HFF-Myc (cell line): ENCODE results near the gene SLC18A2.

Source experiments
- DNase-seq: peaks from one replicate; pipeline ENCODE4 v3.0.0-alpha.2; 2011; ENCODE audit warnings: low read depth; ENCODE audit errors: extremely low read depth
- H3K4me3 ChIP-seq: replicated peaks from 2 replicates; pipeline ENCODE4 v1.5.1; 2011; ENCODE audit warnings: low read depth, mild to moderate bottlenecking, control low read depth, low read length
- CTCF ChIP-seq: IDR thresholded peaks from 2 replicates; pipeline ENCODE4 v1.5.1; 2012; ENCODE audit warnings: mild to moderate bottlenecking, low read depth, low read length, control low read depth; ENCODE audit errors: missing control alignments

The SLC18A2 gene

GRCh38 chr10:117268907-117269306 lies 28.0 kb downstream of the SLC18A2 start:
- DNase-seq, result no peak
- no peak for TF ChIP-seq CTCF
- no peak overlapping the region for H3K4me3 ChIP-seq

GRCh38 chr10:117271427-117271826 lies 30.5 kb downstream of the SLC18A2 start:
- DNase-seq, result no peak
- no peak for TF ChIP-seq CTCF
- H3K4me3 ChIP-seq, result no peak overlapping the region

- DNase-seq, result no peak
- no peak for TF ChIP-seq CTCF
- H3K4me3 ChIP-seq, result no peak overlapping the region
Observed at GRCh38 chr10:117272195-117273076, 31.5 kb downstream of the SLC18A2 start.

DNA sequence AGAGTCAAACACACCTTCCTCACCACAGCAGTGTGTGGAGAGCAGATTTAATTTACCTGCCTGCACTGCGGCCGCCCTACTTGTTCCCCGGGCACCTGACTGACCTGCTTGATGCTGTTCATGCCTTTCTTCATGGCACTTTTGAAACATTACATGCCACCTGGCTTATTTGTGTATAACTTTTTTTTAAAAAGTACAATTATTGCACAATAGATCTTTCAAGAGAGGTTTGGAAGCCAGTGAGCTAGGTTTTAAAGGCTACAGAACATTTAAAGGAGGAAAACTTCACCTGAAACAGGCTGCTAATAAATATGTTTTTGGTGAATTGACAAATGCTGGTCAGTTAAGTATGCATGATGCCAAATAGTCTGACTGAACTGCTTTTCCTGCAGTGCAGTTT lies 33.1 kb downstream of the SLC18A2 start:
- H3K4me3 ChIP-seq, result no peak overlapping the region
- TF ChIP-seq CTCF, result no peak
- DNase-seq, result no peak

- no peak for TF ChIP-seq CTCF
- no peak for DNase-seq
- H3K4me3 ChIP-seq, result no peak overlapping the region
Observed at GRCh38 chr10:117274509-117274908, 33.6 kb downstream of the SLC18A2 start.

- H3K4me3 ChIP-seq, result no peak overlapping the region
- DNase-seq, result no peak
- no peak for TF ChIP-seq CTCF
Observed at GRCh38 chr10:117275121-117275520, 34.2 kb downstream of the SLC18A2 start.
